RPMI8226 (cell line): ENCODE measurements around the gene GRM8.

Source experiments
- DNase-seq: peaks from one replicate; pipeline ENCODE4 v3.0.0-alpha.2; 2015

The GRM8 gene

DNA sequence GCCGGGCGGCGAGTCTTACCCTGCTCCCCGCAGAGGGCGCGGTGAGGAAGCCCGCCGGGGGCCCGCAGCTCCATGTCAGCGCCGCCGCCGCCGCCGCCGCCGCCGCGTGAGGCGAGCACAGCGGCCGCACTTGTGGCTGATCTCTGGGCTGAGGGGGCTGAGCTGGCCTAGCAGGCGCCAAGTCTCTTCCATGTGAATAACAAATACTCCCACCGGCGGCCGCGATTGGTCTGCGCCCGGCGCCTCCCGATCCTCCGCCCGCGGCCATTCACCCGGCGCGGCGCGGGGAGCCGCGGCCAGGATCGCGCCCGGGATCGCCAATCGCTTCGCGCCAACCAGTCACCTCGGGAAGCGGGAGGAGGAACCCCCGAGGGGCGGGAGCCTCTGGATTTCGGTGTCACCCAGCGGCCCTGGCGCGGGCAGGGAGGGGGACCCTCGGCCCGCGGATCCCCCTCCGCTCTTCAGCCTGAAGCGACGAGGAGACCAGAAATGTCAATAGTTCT lies at the start of gene GRM8:
Gene GRM8 (minus strand): TSS at position 164 of the 503 bp plus-strand sequence.
- DNase-seq = peak; percentile 42

DNA sequence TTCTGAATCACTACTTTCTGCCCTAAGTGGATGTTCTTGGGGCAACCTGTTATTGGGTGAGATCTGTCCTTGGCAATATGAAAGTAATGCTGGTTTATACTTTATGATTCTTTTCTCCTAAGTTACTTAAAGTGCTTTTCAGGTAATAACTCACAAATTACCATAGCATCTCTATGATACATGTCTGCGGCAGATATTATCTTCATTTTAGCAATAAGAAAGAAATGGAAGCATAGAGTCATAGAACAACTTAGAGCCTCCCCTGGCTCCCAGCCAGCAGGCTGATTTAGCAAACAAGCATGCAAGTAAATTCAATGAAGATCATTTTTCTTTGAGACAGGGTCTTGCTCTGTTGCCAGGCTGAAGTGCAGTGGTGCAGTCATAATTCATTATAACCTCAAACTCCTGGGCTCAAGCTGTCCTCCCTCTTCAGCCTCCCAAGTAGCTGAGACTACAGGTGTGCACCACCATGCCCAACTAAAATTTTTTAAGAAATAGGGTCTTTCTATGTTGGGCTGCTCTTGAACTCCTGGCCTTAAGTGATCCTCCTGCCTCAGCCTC lies 38.1 kb upstream of the GRM8 start:
- DNase-seq = no peak

DNA sequence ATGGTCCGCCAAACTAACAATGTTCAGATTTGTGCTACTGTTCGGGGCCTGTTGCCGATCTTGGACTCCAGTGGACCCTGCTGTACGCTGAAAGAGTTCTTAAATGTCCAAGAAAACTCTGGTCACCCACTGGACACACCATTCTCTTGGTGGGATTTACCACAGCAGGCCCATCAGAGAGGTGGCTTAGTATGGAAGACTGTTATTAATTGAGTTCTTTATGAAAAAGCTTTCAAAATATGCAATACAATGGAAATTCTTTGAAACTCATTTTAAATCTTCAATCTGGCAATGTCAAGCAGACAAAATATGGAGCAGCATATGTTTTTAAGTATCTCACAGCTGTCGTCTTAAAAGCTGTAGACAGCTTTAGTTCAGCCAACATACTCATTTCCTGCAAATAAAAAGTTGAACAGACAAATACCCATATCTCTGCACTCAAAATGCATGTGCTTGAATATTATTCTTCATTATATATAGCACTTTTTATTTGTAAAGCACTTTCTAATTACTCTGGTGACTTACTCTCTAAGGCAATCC lies 37.4 kb upstream of the GRM8 start:
- DNase-seq = no peak

DNA sequence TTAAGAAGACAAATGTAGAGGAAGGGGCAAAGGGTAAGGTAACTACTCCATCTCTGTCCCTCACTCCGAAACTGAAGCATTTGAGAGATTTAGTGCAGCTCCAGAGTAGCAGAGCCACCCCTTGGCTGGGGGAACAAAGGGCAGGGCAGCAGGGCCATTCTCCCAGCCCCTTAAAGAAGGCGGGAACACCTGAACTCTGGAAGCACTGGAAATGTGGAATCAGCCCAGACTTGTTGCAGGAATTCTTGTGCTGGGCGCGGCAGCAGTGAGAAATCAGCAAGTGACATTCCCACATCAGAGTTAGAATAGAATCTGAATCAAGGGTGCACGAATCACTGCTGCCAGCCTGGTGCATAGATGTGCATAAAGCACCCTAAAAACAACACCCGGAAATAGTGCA lies 34.4 kb upstream of the GRM8 start:
- no peak for DNase-seq

DNA sequence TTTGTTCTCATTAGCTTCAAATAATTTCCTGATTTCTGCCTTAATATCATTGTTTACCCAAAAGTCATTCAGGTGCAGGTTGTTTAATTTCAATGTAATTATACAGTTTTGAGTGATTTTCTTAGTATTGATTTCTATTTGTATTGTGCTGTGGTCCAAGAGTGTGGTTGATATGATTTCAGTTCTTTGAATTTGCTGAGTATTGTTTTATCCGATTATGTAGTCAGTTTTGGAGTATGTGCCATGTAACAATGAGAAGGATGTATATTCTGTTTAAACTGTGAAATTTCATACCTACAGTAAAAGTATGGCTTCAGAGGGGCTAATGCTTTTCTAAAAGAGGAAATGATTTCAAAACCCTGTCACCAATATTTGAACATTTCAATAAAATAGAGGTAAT lies 17.4 kb upstream of the GRM8 start:
- no peak for DNase-seq

DNA sequence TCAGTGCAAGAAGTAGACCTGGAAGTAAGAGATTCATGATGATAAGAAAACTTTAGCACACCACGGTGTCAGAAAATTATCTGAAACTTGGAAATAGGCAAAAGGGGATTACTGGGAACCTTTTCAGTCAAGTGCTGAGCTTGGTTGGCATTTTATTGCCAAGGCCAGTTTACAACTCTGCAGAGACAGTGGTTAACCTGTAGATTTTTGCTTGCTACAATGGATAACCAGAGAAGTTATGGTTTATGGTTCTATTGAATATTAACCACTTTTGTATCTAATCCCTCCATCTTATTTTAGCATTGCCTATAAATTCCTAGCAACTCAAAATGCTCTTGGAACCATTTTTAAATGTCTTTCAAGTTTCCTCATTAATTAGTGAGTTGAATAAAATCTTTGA lies 13.3 kb upstream of the GRM8 start:
- no peak for DNase-seq

DNA sequence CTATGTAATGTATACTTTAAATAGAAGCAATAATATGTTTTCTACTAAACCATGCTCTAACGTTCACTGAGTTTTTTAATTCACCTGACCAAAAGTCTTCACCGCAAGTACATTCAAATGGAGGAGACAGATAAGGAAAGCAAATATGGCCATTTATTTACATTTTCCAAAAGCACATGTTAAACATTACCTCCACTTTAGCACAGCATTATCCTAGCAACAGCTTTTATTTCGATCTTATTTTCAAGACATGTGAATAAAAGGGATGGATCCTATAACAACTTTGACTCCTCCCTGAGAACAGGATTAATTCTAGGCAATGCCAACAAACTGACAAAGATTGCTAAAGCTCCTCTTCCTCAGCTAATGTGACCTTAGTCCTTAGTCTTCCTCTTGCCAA lies 11.5 kb upstream of the GRM8 start:
- DNase-seq = no peak

DNA sequence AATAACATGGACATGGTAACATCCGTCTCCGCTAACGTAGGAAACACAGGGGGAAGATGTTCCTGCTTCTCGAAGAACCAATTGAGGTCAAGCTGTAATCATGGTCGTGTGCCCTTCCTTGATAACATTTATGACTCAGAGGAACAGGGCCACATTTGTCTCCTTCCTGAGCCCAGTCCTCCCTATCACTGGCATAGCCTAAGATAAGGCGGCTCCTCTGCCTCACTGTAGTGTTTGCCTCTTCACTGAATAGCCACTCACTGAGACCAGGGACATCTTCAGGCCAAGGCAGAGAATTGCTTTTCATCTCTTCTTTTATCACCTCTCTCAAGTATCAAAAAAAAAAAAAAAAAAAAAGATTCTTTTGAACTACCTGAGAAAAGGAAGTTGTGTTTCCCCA lies 5.4 kb upstream of the GRM8 start:
- DNase-seq = no peak

DNA sequence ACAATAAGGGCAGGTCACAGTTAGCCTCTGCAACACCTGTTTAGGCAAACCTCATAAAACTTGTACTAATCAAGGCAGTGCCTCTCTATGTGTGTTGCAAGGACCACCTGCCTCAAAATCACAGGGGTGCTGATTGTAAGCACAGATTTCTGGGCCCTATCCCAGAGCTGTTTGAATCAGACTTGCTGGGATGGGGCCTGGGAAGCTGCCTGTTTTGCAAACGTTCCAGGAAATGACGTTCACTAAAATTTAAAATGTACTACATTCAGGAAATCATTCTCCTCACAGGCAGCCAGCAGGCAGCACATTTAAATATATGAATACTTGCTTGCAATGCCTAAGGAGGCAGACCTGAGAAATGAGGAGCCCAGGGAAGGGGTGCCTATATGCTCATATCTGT lies 4.3 kb upstream of the GRM8 start:
- no peak for DNase-seq

DNA sequence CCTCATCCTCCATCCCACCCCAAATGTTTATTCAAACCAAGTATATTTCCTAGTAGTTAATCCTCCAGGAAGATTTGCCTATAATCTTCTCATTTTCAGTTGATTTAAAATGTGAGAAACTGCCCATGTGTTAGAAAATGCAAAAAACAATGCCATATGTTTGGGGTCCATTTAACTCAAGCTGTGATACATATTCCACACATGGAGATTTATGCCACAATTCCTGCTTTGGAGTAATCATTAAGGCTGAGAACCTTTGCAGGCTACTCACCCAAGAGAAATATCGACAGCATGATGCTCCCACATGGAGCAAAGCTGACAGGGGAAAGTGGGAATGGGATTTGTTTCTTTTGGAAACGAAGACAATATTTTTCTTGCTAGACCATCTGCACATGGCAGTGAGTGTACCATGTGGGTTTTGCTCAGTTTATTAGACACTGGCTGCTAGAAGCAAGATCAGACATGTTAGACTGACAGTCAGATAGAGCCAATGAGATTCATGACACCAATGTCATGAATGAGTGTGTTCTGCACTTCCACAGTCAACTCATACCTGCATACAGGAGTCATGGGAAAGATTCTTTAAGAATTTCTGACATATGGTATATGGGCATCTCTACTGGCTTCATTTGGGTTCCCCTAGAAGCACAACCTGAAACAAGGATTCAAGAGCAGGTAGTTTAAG lies 3.4 kb upstream of the GRM8 start:
- no peak for DNase-seq

DNA sequence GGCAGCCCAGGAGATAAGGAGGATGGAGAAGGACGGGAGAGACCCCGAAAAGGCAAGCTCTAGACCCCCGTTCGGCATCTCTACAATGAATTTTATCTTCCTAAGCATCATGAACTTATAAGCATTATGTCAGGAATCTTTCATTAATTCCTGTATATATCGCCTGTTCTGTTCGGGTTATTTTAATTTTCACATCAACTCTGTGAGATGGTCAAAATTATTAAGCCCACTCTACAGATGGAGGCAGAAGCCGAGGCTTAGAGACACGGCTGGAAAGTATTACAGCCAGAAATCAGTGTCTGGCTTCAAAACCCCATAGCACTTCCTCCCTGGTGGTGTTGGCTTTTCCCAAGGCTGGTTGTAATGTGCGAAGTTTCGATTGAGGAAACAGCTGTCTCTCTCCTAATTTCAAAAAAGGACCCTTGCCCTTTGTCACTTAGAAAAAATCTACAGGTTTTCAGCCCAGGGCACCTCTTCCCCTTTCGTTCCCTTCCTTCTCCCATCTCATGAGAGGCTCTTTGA lies 1.5 kb upstream of the GRM8 start:
- no peak for DNase-seq

DNA sequence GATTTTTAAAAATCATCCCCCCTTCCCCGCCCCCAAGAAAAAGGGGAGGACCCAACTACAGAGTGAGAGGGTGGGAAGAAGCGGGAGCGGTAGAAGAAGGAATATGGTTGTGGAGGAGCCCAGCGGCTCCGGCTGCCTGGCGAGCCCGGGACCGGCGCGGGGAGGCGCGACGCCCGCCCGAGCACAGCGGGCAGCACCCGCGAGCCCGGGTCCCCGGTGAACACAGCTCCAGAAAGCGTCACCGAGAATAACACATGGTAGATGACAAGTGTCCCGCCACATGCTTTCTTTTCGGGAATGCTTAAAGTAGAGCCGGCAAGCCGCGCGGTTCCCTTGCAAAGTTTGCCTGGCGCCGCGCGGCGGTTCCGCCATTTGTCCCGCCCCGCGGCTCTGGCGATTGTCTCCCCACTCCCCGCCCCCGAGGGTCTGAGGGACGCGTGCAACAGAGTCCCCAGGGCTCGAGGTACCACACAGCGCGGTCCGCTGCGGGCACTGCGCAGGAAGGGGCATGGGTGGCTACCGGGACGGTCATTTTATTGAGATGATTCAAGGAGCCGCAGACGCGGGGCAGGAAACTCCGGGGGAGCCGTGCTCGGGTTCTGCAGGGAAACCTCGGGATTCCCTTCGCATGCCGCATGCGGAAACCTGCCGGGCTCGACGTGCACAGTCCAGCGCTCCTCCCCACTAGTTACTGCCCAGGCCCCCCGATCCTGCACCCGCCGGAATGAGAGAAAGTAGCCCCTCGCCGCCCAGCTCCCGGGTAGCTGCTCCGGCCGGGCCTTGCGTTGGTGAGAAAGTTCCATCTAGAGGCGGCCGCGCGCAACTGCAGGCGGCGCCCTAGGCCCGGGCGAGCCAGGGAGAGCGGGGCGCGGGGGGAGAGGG lies 781 bp upstream of the GRM8 start:
- DNase-seq = peak; percentile 77

DNA sequence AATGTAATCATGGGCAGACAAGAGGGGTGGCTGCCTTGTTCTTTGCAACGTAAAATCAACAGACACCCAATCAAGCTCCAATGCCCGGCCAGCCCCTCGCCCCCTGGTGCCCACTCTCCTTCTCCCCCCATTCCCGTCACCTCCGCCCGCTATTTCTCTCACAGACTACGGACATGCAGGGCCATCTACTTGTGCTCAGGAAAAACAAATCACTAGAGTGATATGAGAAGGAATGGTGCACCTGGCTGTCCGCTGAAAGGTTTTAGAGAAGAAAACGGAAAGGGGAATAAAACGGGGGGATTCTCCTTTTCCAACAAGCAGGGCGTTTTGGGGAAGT lies 396 bp downstream of the GRM8 start:
- DNase-seq = no peak

DNA sequence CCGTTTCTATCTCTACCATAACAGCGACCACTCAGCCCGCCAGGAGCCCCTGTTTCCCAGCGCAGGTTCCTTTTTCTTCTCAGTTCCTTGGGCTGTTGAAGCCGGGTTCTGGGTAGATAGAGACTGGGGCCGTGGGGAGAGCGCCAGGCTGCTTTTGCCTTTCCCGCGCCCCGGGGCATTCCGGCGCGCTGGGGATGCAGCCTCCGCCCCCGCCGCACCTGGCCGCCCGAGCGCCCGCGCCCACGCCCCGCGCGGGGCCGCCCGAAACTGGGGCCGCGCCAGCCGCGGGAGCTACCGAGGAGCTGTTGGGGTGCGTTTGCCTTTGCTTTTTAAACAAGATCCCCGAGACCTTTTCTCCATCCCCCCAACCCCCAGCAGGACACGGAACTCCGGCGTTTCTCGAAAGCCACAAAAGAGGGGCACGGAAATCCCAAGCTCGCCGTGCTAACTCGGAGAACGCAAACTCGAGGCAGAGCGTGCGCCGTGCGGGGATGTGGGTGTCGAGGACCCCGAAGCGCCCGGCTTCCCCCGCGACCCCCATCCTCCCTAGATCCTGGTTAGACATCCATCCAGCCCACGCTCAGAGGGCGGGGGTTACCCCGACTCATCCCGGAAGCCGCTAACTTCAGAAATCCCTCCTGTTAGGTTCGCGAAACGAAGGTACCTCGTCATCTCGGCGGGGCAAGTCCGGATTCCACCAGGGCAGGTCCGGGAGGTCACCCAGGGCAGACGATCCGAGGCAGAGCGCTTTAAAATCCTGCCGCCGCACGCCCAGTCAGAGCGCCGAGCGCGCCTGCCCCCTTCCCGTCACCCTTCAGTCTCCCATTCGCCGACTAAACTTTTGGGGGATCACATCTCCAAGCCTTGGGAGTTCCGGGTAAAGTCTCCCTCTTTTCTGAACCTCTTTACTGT lies 1.0 kb downstream of the GRM8 start:
- DNase-seq = peak; percentile 15

DNA sequence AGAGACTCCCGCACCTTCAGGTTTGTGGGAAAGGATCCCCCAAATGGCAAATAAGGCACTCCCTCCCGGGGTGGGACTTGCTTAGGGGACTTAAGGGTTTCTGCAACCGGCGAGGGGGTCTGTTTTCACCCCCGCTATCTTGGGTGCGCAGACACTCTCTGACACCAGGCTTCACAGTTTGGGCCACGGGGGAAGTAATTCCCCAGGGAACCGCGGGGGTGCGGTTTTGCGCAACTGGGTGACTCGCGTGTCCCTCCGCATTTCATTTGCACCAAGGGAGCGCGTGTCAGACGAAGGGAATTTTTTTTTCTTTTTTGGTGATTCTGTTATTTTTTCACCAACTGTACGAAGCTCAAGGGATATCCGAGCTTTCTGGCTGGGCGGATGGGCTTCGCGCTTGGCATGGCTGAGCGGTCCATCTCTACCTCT lies 1.7 kb downstream of the GRM8 start:
- DNase-seq = no peak

DNA sequence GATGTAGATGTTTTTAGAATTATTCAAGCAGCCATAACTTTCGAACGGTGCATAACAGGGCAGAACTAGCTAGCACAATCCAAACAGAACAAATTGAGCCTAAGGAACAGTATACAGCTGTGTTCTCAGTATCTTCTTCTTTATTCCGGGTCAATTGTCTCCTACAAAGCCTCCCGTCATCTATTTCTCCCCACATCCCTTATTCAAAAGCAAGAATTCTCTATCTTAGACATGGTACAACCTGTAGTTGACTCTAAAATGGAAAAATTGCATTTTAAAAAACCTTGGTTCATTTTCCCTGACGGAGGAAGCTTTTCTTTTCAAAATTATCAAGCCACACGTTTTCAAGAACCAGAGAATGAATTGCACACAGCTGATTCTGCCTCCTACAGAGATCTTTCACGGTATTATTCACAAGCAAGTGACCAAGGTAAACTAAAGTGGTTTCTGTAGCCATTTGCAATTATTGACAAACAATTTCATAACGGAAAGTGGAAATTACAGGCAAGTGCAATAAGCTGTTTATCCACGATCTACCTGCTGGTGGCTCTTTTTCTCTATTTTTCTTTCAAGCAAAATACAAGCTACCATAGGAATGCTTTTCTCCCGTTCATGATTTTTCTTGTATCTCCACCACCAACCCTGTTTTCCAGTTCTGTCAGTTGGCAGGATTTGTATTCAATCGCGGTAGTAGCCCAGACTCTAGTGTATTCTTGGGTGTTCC lies 2.3 kb downstream of the GRM8 start:
- no peak for DNase-seq

DNA sequence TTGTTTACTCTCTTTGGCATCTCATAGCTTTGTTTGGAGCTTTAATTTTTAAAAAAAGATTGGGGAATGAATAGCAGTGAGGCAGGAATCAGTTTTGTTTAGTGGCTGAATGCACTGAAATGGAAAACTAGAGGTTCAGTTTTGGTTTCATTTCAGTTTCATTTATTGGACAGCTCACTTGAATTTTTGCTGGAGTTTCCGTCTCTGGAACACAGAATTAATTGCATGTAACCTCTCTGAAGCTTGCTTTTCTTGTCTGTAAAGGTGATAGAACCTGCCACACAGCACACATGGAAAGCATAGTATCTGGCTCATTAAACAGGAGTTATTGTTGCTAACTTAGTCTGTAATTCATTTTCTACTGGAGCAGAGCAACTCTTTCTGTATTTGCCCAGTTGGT lies 7.1 kb downstream of the GRM8 start:
- DNase-seq = no peak

DNA sequence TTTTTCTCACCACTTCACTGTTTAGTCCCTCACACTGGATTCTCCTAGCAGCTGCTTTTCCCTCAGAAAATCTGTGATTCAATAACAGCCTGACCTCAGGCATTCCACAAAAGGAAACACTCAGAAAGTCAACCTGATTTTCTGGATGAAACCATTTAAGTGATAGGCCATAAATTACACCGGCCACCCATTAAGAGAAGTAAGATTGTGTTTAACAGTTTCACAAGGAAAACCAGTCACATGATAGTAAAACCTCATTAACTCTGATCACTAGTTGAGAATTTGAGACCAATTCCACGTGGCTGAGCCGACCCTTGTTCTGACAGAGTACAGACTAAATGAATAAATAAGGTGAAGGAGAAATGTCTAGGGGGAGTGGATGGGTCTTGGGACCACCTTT lies 7.7 kb downstream of the GRM8 start:
- DNase-seq = no peak

DNA sequence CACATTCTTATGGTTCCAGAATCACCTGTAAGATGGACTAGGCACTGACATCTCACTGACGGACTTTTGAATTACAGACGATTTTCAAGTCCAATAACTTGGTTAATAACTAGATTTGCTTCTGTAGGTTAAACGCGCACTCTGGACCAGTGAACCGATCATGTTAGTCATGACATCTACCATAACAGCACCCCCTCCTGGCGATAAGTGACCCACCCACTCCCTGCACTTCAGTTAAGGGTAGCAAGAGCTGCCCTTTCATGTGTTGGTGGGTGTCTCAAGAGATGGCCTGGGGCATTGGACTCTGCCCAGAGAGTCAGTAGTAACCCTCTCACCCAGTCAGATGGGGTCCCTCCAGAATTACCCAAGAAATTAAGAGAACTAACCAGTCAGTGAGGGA lies 12.9 kb downstream of the GRM8 start:
- no peak for DNase-seq

DNA sequence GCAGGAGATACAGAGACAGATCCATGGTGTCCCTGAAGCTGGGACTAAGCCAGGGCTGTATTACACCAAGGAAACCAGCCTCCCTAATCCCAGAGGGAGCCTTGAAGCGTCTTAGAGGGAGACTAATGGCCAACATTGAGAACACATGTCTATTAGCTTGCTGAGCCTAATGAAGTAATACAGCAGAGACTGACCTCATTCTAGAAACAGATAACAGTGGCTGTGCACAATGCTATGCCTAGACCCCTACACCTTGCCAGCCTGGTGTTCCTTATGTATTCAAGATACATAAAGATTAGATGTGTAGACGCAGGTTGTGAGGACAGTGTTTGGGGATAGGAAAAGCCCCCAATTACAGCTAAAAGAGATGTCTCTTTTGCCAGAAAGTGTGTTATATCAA lies 19.1 kb downstream of the GRM8 start:
- DNase-seq = no peak

DNA sequence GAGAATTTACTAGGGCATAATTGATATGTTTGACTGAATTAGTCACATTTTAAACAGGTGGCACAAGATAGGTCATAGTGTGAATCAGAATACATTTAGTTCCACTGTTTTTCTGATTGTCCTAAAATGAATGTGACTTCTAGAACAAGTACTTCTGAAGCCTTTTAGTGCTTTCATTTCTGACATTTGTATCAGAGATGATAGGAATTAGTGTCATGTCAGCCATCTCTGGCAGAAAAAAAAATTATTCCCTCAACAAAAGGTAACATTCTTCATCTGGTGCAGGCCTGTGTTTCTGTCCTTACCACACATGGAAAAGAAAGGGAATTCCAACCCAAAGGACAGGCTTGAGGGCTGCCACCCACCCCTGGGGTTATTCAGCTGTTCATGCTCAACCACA lies 21.3 kb downstream of the GRM8 start:
- DNase-seq = no peak
